Parathyroid adenoma (tissue), 2 donors: ENCODE results near the gene HAAO.

ENCODE experiments used
- H2AFZ ChIP-seq: fragments of 300-600 bp; sonication (generic); one replicate; pipeline ENCODE4 v1.7.0; 2017; ENCODE audit warnings: antibody characterized with exemption, mild to moderate bottlenecking
- H3K27ac ChIP-seq: fragments of 300-600 bp; sonication (generic); one replicate; pipeline ENCODE4 v1.7.0; 2017
- H3K27me3 ChIP-seq: fragments of 300-600 bp; sonication (generic); one replicate; pipeline ENCODE4 v1.7.0; 2017; ENCODE audit warnings: low read length; ENCODE audit not compliant: control insufficient read depth, insufficient read depth
- H3K36me3 ChIP-seq: fragments of 300-600 bp; sonication (generic); one replicate; pipeline ENCODE4 v1.7.0; 2017; ENCODE audit warnings: low read length; ENCODE audit not compliant: control insufficient read depth, insufficient read depth
- H3K4me1 ChIP-seq: fragments of 300-600 bp; sonication (generic); one replicate; pipeline ENCODE4 v1.7.0; 2017; ENCODE audit warnings: control low read depth
- H3K4me2 ChIP-seq: fragments of 300-600 bp; sonication (generic); one replicate; pipeline ENCODE4 v1.7.0; 2017; ENCODE audit warnings: low read length
- H3K4me3 ChIP-seq: fragments of 300-600 bp; sonication (generic); one replicate; pipeline ENCODE4 v1.7.0; 2017; ENCODE audit warnings: low read depth, low read length
- H3K79me2 ChIP-seq: fragments of 300-600 bp; sonication (generic); one replicate; pipeline ENCODE4 v1.7.0; 2017; ENCODE audit warnings: control low read depth
- H3K9ac ChIP-seq: fragments of 300-600 bp; sonication (generic); one replicate; pipeline ENCODE4 v1.7.0; 2017; ENCODE audit warnings: mild to moderate bottlenecking
- H3K9me3 ChIP-seq: fragments of 300-600 bp; sonication (generic); one replicate; pipeline ENCODE4 v1.7.0; 2017; ENCODE audit warnings: low read length; ENCODE audit not compliant: control insufficient read depth
- CTCF ChIP-seq: fragments of 300-600 bp; sonication (generic); IDR thresholded peaks from one replicate; pipeline ENCODE4 v1.7.0; 2017; ENCODE audit warnings: antibody characterized with exemption, mild to moderate bottlenecking
- donor health status: primary hyperparathyroidism.

HAAO gene

GRCh38 chr2:42726680-42727079 is 65.7 kb downstream of the HAAO start:
- Histone ChIP-seq H3K4me3 (no peak overlapping the region), H2AFZ (no peak overlapping the region), H3K4me1 (no peaks in the 10 kb centered on the region), H3K27ac (no peak overlapping the region), H3K79me2 (no peaks in the 10 kb centered on the region), H3K36me3 (peaks cover 2% of the 10 kb centered on the region), H3K9me3 (no peaks in the 10 kb centered on the region), H3K4me2 (no peak overlapping the region), H3K27me3 (no peaks in the 10 kb centered on the region), H3K9ac (no peak overlapping the region)
- TF ChIP-seq CTCF: no peak

GRCh38 chr2:42725657-42726056 is 66.7 kb downstream of the HAAO start:
- H3K79me2 ChIP-seq: no peaks in the 10 kb centered on the region
- TF ChIP-seq CTCF: no peak

GRCh38 chr2:42724886-42725285 is 67.5 kb downstream of the HAAO start:
- no peaks in the 10 kb centered on the region for H3K4me1 ChIP-seq
- H3K4me3 ChIP-seq: no peak overlapping the region
- TF ChIP-seq CTCF: no peak
- H3K9me3 ChIP-seq: no peaks in the 10 kb centered on the region
- no peak overlapping the region for H3K4me2 ChIP-seq
- peaks cover 2% of the 10 kb centered on the region for H3K36me3 ChIP-seq
- no peak overlapping the region for H2AFZ ChIP-seq
- H3K27me3 ChIP-seq: no peaks in the 10 kb centered on the region
- no peaks in the 10 kb centered on the region for H3K79me2 ChIP-seq
- no peak overlapping the region for H3K9ac ChIP-seq
- no peak overlapping the region for H3K27ac ChIP-seq

More at GRCh38 chr2:42725657-42726056, 66.7 kb downstream of the HAAO start:
- no peak overlapping the region for H3K27ac ChIP-seq
- H2AFZ ChIP-seq: no peak overlapping the region
- no peak overlapping the region for H3K9ac ChIP-seq
- H3K36me3 ChIP-seq: peaks cover 2% of the 10 kb centered on the region
- H3K4me3 ChIP-seq: no peak overlapping the region
- H3K4me1 ChIP-seq: no peaks in the 10 kb centered on the region
- no peak overlapping the region for H3K4me2 ChIP-seq
- H3K9me3 ChIP-seq: no peaks in the 10 kb centered on the region
- no peaks in the 10 kb centered on the region for H3K27me3 ChIP-seq

- no peak for TF ChIP-seq CTCF
- Histone ChIP-seq H2AFZ (no peak overlapping the region), H3K4me1 (no peaks in the 10 kb centered on the region), H3K9me3 (no peaks in the 10 kb centered on the region), H3K36me3 (no peaks in the 10 kb centered on the region), H3K27ac (no peak overlapping the region), H3K4me3 (no peak overlapping the region), H3K4me2 (no peak overlapping the region), H3K9ac (no peak overlapping the region), H3K27me3 (no peaks in the 10 kb centered on the region), H3K79me2 (no peaks in the 10 kb centered on the region)
These were observed 68.9 kb downstream of the HAAO start for GRCh38 chr2:42723465-42723864.

- Histone ChIP-seq H3K4me2 (no peak overlapping the region), H3K4me3 (no peak overlapping the region), H3K27ac (no peak overlapping the region)
These were observed 69.8 kb downstream of the HAAO start for GRCh38 chr2:42722320-42723190.

More at GRCh38 chr2:42722320-42723190, 69.8 kb downstream of the HAAO start:
- H3K79me2 ChIP-seq: no peaks in the 10 kb centered on the region
- H3K9me3 ChIP-seq: no peaks in the 10 kb centered on the region
- no peak overlapping the region for H2AFZ ChIP-seq
- H3K27me3 ChIP-seq: no peaks in the 10 kb centered on the region
- no peak for TF ChIP-seq CTCF
- no peaks in the 10 kb centered on the region for H3K36me3 ChIP-seq
- H3K9ac ChIP-seq: no peak overlapping the region
- no peaks in the 10 kb centered on the region for H3K4me1 ChIP-seq
